ENCODE measurements around the gene SPACA1.
"Not testable (repeated sequence)": the region's sequence is repeated elsewhere in the genome, so short reads cannot be mapped to it uniquely, and the experiment has no call there.

SPACA1 gene, protein sequence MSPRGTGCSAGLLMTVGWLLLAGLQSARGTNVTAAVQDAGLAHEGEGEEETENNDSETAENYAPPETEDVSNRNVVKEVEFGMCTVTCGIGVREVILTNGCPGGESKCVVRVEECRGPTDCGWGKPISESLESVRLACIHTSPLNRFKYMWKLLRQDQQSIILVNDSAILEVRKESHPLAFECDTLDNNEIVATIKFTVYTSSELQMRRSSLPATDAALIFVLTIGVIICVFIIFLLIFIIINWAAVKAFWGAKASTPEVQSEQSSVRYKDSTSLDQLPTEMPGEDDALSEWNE

DNA sequence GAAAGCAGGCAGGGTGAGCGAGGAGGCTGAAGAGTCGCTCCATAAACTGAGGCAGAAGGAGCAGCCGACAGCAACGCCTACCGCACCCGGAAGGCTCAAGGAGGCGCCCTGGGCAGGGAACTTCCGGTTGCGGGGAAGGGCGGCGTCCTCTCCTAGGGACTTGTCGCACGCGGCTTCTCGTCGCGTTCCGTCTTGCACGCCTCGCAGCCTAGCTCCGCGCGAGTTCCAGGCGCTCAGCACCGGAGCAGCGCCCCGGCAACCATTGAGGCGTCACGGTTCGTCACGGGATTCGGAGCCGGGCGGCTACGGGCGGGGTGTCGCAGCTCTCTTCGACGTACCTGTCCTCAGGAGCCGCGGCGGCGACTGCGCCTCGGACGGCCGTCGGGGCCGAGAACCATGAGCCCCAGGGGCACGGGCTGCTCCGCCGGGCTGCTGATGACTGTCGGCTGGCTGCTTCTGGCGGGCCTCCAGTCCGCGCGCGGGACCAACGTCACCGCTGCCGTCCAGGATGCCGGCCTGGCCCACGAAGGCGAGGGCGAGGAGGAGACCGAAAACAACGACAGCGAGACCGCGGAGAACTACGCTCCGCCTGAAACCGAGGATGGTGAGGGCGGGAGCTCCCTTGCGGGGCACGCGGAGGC is at the start of gene SPACA1:
Gene SPACA1 (plus strand): TSS at position 332 of the 641 bp plus-strand sequence. CDS start 65 bp downstream, at position 397.
- no peak for DNase-seq (ENCODE audit: low spot score)
- no peak for FAIRE-seq

DNA sequence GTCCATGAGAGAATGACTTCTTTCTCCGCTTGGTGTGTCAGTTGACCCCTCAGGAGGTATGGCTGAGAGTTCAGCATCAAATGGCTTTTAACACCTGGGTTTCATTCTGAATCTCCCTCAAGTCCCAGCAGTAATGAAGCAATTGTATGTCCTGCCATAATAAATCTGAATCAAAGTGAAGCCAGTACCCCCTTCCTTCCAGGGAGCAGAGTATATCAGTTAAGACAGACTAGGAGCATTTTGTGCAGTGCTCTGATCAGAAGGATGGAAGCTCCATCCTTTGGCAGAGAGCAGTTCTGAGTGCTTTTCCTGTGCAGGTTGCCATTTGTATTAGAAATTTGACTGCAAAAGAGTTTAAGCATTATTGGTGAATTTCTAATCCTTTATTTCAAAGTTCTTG is 46.9 kb upstream of the SPACA1 start:
- DNase-seq (ENCODE audit: low spot score) (no peak), FAIRE-seq (no peak)

GRCh38 chr6:88001279-88001678 is 46.4 kb upstream of the SPACA1 start:
- FAIRE-seq; DNase-seq (ENCODE audit: low spot score): not testable (repeated sequence)

GRCh38 chr6:88004707-88005106 is 42.9 kb upstream of the SPACA1 start:
- DNase-seq (ENCODE audit: low spot score) (no peak), FAIRE-seq (no peak)

DNA sequence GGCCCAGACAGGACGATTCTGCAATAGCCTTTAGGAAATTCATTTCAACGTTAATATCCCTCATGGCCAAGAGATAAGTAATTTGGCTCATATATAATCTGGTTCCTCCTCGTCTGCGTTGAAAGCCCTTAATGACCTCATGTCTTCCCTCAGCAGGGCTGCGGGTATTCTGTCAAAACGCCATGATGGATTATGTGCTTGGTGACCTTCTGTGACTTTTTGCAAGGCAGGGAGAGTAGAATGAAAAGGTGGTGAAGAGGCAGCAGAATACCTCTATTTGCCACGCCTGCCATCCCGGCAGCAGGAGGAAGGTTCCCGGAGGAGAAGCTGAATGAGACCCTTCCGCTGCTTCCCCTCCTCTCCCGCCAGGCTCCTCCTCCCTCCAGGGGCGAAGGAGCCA is 41.1 kb upstream of the SPACA1 start:
- FAIRE-seq (no peak), DNase-seq (ENCODE audit: low spot score) (no peak)

DNA sequence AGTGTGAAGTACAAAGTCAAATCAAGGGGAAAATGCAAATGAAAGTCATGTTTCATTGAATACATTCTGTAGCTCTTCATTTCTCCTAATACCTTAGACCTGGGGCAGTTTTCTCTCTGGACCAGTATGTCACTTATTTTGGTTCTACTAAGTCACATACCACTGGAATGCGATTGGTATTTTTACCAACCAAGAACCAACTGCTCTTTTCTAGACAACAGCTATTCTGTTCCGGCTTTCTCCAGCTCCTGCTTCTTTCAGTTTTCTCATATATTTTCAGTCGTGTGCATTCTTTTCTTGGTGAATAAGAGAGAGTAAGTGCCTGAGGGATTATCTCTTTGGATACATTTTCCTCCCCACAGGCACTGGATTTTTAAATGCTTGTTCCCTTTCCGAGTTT is 39.2 kb upstream of the SPACA1 start:
- DNase-seq (ENCODE audit: low spot score) (peak; percentile 7), FAIRE-seq (no peak)

GRCh38 chr6:88008831-88009231 is 38.8 kb upstream of the SPACA1 start:
- FAIRE-seq = no peak

DNA sequence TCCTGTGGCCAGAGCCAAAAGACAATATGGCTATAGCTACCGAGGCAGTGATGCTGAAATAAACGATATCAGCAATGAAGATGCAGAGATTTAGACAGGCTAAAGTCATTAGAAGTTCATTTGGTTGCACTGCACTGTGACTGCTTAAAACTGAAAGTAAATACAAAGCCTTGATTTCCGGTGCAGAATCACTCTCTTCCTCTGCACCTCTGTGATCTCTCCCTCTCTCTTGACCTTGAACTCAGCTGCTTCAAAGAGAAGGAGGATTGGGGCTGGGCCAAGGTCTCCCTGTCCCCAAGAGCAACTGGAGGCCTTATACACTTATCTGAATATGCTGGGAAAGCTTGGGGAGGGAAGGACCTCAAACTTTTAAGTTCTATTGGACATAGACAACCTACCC is 34.6 kb upstream of the SPACA1 start:
- FAIRE-seq = no peak
- no peak for DNase-seq (ENCODE audit: low spot score)

More at GRCh38 chr6:88008831-88009231, 38.8 kb upstream of the SPACA1 start:
- peak; percentile 12 for DNase-seq (ENCODE audit: low spot score)

GRCh38 chr6:88013554-88013953 is 34.1 kb upstream of the SPACA1 start:
- FAIRE-seq (no peak), DNase-seq (ENCODE audit: low spot score) (no peak)

GRCh38 chr6:88020439-88020838 is 27.2 kb upstream of the SPACA1 start:
- DNase-seq (ENCODE audit: low spot score) (no peak), FAIRE-seq (no peak)

DNA sequence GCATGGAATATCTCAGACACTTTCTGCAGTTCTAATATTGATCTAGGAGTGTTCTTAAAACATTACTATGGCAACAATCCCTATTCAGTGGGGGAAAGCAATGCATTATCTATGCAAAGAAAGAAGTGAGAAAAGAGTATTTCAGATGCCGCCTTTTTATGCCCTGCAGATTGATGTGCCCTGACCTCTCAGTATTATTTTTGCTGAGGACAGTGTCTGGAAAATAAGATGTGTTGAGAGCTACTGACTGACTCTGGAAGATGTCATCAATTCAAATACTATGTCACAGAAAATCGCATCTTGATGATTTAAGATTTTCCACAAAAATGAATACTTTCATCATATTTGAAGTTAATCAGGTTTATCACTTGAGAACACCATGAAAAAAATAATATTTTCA is 22.9 kb upstream of the SPACA1 start:
- FAIRE-seq = no peak
- DNase-seq (ENCODE audit: low spot score) = no peak

GRCh38 chr6:88031550-88031949 is 16.1 kb upstream of the SPACA1 start:
- no peak for FAIRE-seq
- DNase-seq (ENCODE audit: low spot score) = no peak

DNA sequence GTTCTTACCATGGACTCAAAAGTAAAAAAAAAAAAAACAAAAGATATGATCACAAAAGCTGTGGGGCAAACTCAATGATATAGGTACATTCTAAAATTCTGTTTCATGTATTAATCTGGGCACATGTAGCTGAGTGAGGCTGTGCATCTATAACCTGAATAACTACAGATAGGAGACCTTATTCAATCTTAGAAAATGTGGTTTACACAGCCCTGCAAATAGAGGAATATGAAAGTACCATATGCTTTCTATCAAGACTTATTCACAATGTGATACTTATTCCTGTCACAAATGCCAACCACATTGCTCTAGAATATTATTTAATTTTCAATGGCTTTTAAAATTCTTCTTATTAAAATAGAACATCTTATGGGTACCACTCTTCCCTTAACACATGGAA is 3.1 kb upstream of the SPACA1 start:
- no peak for FAIRE-seq
- DNase-seq (ENCODE audit: low spot score) = no peak

- DNase-seq (ENCODE audit: low spot score) (no peak), FAIRE-seq (no peak)
Measured at GRCh38 chr6:88045521-88046136, 2.0 kb upstream of the SPACA1 start.

GRCh38 chr6:88048578-88048977 is 937 bp downstream of the SPACA1 start:
- FAIRE-seq = no peak
- DNase-seq (ENCODE audit: low spot score) = no peak

DNA sequence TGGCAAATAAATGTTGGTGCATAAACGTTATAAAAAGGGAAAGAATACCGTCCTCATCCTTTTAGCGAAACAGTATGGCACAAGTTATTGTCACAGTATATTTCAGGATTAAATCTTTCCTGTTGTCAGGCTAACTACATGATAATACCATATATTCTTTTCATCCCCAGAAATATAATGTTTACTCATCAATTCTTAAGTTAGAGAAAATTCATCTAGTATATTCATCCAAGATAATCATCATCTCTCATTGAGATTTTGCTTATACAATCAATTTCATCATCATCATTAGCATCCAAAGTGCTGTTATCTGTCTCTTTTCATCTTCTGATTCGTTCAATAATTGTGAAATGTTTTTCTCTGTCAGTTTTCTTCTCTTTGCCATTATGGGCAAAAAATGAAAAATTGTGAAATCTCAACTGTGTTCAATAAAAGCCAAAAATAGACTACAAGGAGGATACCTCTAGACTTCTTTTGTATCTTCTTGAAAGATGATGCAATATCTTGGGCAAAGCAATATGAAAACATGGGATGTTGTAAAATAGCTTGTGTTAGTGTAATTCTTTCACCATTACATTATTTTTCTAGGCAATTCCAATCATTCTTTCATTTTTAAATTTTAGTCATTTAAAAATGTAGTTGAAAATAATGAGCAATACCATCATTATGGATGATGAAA is 2.6 kb downstream of the SPACA1 start:
- no peak for DNase-seq (ENCODE audit: low spot score)
- no peak for FAIRE-seq

GRCh38 chr6:88059191-88059590 is 11.6 kb downstream of the SPACA1 start:
- DNase-seq (ENCODE audit: low spot score) = no peak
- FAIRE-seq = no peak

DNA sequence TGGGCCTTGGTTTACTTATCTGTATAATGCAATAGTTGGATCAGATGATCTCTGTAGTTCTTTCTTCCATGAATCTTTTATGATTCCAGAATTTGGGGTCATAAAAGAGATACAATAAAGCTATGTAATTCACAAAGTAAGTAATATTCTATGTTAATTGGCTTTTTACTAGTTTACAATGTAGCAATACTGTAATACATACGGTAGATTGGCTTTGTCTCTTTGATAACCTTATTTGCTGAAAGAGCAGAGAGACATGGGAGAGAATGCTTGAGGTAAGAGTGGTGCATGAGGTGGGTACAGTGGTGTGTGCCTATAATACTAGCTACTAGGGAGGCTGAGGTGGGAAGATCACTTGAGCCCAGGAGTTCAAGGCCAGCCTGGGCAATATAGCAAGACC is 14.7 kb downstream of the SPACA1 start:
- no peak for FAIRE-seq
- no peak for DNase-seq (ENCODE audit: low spot score)

GRCh38 chr6:88072462-88072861 is 24.8 kb downstream of the SPACA1 start:
- DNase-seq (ENCODE audit: low spot score) (no peak), FAIRE-seq (no peak)

DNA sequence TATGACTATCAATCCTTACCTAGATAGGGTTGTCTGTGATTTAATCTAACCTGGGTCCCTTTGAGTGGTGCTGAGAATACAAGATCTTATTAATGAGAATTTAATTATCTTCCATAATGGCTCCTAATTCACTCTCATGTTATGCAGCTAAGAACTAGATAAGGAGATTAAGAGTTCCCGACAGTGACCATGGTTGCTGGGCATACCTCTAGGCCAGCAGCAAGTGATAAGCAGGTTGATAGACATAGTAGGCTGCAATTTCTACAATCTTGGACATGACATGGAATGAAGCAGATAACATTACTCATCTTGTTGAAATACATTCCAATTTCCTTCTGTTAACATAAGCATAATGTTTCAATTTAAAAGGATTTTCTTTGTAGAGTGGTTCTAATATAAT is 27.1 kb downstream of the SPACA1 start:
- no peak for FAIRE-seq

DNA sequence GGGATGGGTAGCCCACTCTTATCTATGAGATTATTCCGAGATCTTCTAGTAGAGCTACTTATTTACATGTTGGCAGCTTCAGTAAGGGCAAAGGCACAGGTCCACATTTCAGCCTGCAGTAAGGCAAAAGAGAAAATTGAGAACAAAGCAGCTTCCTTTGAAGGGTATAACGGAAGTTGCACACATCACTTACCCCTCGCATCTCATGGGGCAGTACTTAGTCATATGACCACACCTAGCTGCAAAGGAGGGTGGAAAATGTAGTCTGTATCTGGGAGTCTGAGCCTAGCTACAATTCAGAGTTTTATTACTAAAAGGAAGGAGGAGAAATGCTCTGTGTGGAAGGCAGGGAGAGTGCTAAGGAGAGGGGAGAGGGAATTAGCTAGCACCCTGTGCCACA is 29.7 kb downstream of the SPACA1 start:
- no peak for DNase-seq (ENCODE audit: low spot score)
- FAIRE-seq = no peak

More for the DNA sequence above, 27.1 kb downstream of the SPACA1 start:
- no peak for DNase-seq (ENCODE audit: low spot score)

GRCh38 chr6:88086792-88087191 is 39.2 kb downstream of the SPACA1 start:
- FAIRE-seq = no peak
- no peak for DNase-seq (ENCODE audit: low spot score)

All from urothelium cell line (cell line).